DND-41 (cell line): ENCODE measurements around the gene IRAG1.

Source experiments
- EZH2 ChIP-seq: IDR thresholded peaks from 3 replicates; pipeline ENCODE4 v1.6.1; 2012; ENCODE audit warnings: borderline replicate concordance, low read depth, mild to moderate bottlenecking, moderate library complexity, low read length, inconsistent platforms; ENCODE audit not compliant: severe bottlenecking
- TF ChIP-seq, protein P1 (sequence below): IDR thresholded peaks from 2 replicates; pipeline ENCODE4 v1.5.1; 2012; ENCODE audit warnings: borderline replicate concordance, low read length, moderate library complexity, mild to moderate bottlenecking; ENCODE audit not compliant: poor library complexity, severe bottlenecking; ENCODE audit errors: extremely low read depth

DNA sequence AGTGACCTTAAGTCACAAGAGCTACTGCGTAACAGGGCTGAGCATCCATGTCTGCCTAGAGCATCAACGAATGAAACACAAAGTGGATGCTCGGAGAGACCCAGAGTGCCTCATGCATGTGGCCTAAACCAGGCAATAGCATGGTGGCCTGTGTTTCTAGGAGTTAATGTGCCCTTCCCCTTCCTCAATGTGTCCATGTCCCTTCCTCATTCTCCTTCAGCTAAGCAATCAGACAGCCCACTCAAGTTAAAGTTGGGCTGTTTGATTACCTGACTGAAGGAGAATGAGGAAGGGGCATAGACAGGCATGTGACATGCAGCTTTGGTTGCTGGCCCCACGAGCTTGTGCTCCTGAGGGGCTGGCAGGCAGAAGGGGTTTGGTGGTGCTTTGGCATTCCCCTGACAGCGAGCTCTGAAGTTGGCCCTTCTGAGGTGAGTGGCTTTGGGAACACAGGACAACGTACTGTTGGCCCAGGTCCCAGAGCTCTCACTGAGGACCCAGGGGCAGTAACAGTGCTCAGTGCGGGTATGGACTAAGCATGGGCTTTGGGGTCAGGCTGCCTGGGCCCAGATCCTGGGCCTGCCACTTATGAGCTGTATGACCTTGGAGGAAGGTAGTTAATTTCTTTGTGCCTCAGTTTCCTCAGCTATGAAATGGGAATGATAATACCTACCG lies 46.7 kb downstream of the IRAG1 start:
- TF ChIP-seq, protein P1, sequence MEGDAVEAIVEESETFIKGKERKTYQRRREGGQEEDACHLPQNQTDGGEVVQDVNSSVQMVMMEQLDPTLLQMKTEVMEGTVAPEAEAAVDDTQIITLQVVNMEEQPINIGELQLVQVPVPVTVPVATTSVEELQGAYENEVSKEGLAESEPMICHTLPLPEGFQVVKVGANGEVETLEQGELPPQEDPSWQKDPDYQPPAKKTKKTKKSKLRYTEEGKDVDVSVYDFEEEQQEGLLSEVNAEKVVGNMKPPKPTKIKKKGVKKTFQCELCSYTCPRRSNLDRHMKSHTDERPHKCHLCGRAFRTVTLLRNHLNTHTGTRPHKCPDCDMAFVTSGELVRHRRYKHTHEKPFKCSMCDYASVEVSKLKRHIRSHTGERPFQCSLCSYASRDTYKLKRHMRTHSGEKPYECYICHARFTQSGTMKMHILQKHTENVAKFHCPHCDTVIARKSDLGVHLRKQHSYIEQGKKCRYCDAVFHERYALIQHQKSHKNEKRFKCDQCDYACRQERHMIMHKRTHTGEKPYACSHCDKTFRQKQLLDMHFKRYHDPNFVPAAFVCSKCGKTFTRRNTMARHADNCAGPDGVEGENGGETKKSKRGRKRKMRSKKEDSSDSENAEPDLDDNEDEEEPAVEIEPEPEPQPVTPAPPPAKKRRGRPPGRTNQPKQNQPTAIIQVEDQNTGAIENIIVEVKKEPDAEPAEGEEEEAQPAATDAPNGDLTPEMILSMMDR: no peak
- no peak for TF ChIP-seq EZH2
